ENCODE measurements around the gene MRPL3. TPM values are rescaled to one million over a fixed set of nuclear protein-coding genes. Genes with fewer than 3 reads are reported as not detected.

MRPL3 gene
- total RNA-seq, 1 donor from 2014 or later, result 130 TPM

DNA sequence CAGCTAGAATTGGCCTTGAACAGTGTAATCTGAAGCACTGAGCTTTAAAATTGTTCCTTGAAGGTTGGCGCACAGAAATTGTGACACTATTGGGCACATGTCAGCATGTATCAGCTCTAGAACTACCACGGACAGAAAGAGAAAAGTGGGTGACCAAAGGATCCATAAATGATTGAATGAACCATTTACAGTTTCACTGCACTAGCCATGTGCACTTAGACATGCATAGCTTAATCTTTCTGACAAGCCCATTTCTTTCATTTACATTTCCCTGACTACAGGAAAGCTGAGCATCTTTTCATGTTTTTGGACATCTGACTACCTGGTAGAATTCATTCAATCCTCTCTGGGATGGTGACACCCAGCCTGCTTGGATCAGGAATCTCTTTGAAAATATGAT is 85.0 kb downstream of the MRPL3 start:
- no peak for DNase-seq (ENCODE audit: low read depth)

Other genes with a start within 250 kb of the MRPL3 start
- 16.3 TPM in 2 replicates for gene NUDT16, start 121.2 kb downstream of the MRPL3 start, total RNA-seq

All from myocyte (in vitro differentiated cells).